ENCODE data around the gene LCP1.

DNA sequence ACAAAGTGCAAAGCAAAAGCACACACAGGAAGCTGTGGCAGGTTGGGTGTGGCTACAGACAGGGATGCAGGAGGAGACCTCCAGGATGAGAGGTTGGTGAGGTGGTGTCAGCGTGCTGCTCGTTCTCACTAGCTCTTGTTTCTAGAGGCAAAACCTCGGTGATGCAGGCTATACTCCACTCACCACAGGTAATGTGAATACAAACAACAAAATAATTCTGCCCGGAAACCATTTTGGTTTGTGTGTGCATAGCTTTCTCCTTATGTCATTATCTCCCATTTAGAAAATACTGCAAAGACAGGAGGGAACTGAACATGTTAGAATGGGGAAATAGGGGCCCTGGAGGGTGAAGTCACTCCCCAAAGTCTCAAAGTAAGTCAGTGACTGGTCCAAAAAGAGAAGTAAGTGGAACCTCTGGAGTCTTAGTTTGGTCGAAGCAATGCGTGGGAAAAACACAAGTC, 9.4 kb downstream of the LCP1 start:
- TF ChIP-seq, protein P1, sequence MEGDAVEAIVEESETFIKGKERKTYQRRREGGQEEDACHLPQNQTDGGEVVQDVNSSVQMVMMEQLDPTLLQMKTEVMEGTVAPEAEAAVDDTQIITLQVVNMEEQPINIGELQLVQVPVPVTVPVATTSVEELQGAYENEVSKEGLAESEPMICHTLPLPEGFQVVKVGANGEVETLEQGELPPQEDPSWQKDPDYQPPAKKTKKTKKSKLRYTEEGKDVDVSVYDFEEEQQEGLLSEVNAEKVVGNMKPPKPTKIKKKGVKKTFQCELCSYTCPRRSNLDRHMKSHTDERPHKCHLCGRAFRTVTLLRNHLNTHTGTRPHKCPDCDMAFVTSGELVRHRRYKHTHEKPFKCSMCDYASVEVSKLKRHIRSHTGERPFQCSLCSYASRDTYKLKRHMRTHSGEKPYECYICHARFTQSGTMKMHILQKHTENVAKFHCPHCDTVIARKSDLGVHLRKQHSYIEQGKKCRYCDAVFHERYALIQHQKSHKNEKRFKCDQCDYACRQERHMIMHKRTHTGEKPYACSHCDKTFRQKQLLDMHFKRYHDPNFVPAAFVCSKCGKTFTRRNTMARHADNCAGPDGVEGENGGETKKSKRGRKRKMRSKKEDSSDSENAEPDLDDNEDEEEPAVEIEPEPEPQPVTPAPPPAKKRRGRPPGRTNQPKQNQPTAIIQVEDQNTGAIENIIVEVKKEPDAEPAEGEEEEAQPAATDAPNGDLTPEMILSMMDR (IDR thresholded peaks at IDR 0.05), result no peak
- no peak for TF ChIP-seq POLR2AphosphoS5 (IDR thresholded peaks at IDR 0.05)

All from prostate gland (tissue), 2 donors.